ENCODE data around the gene LARP4B.

Gene LARP4B

GRCh38 chr10:921471-922414 lies 9.8 kb downstream of the LARP4B start:
- no peak for DNase-seq

DNA sequence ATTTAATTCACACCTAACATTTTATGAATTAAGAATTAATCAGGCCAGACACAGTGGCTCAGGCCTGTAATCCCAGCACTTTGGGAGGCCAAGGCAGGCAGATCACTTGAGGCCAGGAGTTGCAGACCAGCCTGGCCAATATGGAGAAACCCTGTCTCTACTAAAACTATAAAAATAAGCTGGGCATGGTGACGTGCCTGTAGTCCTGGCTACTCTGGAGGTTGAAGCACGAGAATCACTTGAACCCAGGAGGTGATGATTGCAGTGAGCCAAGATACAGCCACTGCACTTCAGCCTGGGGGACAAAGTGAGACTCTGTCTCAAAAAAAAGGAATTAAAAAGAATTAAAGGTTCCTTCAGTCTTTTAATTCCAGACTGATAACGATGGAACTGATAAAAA lies 11.1 kb downstream of the LARP4B start:
- no peak for DNase-seq

GRCh38 chr10:919481-919880 lies 12.0 kb downstream of the LARP4B start:
- no peak for DNase-seq

DNA sequence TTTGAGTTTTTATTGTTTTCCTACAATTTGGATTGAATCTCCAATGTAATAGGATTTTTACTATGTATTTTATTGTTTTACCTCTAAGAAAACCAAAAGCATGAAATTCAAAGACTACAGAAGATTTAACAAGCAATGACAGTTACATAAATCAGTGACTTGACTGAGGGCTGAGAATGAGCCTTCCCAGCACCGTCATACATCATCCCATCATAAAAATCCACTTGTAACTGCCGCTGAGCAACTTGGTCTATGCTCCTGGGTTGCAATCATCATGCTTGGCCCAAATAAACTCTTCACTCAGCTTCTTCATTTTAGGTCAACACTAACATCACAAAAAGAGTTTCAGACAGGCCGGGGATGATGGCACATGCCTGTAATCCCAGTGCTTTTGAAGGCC lies 13.5 kb downstream of the LARP4B start:
- no peak for DNase-seq

DNA sequence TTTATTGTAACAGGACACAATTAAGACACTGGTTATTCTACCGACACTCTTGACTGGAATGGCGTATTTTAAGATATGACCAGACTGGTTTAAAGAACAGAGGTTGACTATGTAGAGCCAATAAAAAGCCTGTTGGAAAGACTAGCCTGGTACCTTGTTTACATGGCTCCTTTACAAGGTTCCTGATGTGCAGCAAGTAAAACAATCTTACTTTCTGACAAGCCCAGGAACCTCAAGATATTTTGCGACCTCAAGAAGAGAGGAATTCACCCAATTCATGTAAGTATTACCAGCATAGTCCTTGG lies 14.1 kb downstream of the LARP4B start:
- no peak for DNase-seq

DNA sequence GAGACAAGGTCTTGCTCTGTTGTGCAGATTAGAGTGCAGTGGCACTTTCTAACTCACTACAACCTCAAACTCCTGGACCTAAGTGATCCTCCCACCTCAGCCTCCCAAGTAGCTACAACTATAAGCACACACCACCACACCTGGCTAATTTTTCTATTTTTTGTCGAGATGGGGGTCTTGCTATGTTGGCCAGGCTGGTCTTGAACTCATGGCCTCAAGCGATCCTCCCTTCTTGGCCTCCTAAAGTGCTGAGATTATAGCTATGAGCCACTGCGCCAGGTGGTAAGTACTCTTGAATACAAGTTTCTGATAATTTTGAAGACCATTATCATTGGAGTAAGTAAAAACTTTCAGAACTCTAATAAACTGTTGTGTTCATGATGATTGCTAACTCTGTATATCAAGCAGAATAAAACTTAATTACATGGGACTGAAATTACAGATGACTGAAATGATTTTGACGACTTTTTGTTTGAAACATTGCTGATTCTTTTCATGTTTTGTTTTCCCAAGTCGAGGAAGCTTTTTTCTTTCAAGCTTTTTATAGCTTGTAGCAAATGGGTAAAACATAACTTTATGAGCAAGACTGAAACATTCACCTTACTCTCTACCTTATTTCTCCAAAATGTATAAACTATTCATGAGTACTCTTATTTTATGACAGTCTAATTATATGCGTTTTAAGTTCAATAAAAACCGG lies 14.6 kb downstream of the LARP4B start:
- DNase-seq: no peak

DNA sequence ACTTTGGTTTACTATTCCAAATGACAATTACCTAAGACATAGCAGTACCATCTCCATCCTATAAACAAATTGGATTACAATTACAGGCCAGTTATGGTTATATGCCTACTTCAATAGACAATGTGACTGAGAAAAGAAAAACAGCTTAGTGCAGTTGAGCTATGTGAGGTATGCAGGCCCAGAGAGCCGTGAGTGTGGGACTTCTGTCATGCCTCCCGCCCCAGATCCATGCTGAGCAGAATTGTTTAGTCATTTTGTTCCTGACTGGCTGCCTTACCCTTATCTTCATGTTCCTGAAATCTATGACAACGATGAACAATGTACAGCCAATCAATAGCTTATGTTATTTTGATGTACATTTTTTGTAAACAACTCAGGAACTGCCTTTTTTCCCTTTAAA lies 21.7 kb downstream of the LARP4B start:
- DNase-seq: no peak

- DNase-seq: no peak
Observed at GRCh38 chr10:905972-906371, 25.5 kb downstream of the LARP4B start.

GRCh38 chr10:905503-905902 lies 26.0 kb downstream of the LARP4B start:
- no peak for DNase-seq

DNA sequence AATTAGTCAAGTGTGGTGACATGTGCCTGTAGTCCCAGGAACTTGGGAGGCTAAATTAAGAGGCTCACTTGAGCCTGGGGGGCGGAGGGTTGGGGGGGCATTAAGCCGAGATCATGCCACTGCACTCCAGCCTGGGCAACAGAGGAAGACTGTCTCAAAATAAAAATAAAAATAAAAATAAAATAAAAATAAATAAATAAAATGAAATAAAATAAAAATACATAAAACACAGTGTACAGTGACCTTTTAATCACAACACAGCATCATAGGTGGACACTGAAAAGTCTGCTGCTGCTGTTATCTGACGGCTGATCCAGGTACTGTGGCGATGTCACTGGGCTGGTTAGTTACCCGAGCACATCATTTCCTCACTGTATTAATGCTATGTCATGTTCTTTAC lies 27.1 kb downstream of the LARP4B start:
- DNase-seq: no peak

GRCh38 chr10:898141-898540 lies 33.4 kb downstream of the LARP4B start:
- DNase-seq: no peak

DNA sequence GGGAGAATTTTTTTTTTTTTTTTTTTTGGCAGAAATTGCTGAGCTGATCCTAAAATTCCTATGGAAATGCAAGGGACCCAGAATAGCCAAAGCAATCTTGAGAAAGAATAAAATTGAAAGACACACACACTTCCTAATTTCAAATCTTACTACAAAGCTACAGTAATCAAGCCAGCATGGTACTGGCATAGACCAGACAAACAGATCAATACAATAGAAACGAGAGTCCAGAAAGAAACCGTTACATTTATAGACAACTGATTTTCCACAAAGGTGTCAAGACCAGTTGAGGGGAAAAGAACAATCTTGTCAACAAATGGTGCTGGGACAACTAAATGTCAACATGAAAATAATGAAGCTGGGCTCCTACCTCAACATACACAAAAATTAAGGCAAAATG lies 34.5 kb downstream of the LARP4B start:
- DNase-seq: no peak

DNA sequence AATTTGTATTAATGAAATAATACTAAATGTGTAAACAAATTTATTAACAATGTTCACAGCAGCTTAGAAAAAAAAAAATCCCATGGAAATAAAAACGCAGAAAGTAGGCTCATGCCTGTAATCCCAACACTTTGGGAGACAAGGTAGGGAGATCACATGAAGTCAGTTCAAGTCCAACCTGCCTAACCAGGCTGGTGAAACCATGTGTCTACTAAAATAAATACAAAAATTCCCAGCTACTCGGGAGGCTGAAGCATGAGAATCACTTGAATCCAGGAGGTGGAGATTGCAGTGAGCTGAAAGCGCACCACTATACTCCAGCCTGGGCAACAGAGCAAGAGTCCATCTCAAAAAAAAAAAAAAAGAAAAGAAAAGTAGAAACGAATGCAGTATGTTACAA lies 36.2 kb downstream of the LARP4B start:
- DNase-seq: no peak

DNA sequence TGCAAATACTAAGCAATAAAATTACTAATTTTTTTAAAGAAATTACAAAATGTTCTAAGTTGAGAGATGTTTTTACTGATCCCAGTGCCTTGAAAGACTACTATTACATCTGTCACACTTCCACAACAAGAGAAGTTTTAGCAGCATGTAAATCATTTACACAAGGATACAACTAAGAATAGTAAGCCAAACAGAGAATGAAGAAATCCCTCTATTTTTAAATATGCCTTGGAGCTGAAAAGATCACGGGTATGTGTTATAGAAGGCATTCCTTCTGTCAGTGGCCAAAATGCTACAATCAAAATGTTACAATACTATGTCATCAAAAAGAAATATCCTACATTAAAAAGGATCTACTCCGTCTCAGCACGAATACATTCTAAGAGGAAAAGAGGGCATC lies 52.6 kb downstream of the LARP4B start:
- DNase-seq: no peak

GRCh38 chr10:878333-878759 lies 53.2 kb downstream of the LARP4B start:
- DNase-seq: no peak

GRCh38 chr10:876438-876837 lies 55.1 kb downstream of the LARP4B start:
- no peak for DNase-seq

DNA sequence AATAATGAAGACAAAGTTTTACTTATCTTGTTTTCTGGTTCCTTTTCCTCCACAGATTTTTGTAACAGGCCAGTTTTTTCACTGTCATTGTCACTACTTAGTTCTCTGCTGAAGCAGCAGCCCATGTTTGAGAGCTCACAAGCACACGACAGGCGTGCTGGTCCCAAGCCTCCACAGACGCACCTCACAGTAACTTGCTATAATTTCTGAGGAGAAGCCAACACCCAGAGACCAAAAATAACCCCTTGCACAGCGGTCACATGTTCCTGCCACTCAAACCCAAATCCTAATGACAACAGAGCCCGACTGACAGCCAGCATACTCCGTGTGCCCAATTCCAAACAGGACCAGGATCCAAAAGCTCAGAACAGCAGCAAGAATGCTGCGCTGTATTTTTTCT lies 58.5 kb downstream of the LARP4B start:
- no peak for DNase-seq

- no peak for DNase-seq
Observed at GRCh38 chr10:871951-872403, 59.5 kb downstream of the LARP4B start.

- DNase-seq: no peak
Observed at GRCh38 chr10:870564-871166, 60.8 kb downstream of the LARP4B start.

DNA sequence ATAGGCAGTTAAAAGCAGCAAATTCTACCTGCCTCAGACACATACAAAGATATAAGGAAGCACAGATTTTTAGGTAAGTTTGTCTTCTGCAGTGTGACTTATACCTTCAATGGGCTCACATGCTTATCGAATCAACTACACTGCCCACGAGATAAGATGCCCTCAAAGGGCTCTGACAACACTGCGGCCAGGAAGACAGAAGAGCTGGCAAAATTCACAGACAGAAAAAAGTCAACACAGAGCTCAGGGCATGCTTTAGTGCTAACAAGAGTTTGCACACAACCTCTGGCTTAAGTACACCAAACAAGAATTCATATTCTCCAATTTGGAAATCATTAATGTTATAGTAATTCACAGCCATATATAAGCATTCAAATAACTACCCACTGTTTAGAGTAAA lies 62.3 kb downstream of the LARP4B start:
- no peak for DNase-seq

DNA sequence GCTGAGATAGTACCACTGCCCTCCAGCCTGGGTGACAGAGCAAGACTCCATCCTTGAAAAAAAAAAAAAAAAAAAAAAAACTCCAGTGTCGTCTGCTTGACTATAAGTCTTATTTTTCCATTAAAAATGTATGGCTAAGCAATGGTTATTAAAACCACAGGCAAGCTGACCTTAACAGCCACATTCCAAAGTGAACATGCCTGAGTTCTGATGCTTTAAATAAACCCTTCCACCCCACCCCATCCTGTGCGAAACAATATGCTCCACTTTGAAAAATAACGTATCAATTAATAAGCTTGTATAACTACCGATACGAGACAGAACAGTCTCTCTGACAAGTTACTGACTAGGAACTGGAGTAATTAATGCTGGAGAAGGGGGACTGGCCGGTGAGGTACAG lies 63.7 kb downstream of the LARP4B start:
- DNase-seq: no peak

DNA sequence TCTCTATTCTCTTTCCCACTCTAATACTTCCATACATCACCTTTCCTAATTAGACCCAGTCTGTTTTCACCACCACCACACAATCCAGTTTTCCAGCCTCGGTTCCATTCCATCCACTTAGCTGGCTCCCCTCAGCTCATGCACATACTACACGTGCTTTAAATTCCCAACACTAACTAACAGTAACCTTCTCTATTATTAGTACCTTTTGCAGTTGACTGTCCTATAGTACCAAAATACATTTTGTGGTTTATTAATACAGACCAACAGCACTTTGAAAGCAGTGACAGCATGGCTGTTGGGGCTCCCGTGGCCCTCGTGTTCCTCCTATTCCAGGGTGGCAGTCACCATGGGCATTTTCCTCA lies 64.9 kb downstream of the LARP4B start:
- no peak for DNase-seq

- DNase-seq: no peak
Observed at GRCh38 chr10:865924-866576, 65.5 kb downstream of the LARP4B start.

DNA sequence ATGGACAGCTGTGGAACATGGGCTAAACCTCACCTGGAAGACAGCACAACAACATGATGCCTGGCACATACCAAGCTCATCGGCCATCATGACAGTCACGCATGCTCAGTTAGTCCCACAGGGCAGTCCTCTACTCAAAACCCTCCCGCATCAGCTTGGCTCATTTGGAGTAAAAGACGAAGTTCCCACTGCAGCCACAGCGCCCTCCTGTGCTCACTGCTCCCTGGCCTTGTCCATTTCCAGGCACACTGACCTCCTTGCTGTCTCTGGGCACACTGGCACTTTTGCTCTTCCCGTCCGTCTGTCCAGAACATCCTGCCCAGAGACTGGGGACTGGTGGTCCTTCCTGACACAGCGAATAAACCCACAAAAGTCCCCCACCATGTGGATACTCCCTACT lies 66.2 kb downstream of the LARP4B start:
- no peak for DNase-seq
